Sigmoid colon (tissue), 4 donors: ENCODE data around the gene EML6.

Source experiments
- POLR2A ChIP-seq, 2 donors: fragments of 450-650 bp; IDR thresholded peaks; one replicate each; pipeline ENCODE4 v1.6.1; 2016; ENCODE audit warnings: antibody characterized with exemption in 2 of 2, mild to moderate bottlenecking in 2 of 2, moderate library complexity in 2 of 2
- POLR2AphosphoS5 ChIP-seq, 4 donors: sonication (generic); formaldehyde crosslinking; IDR thresholded peaks; one replicate each; pipeline ENCODE4 v1.6.1; 2017; ENCODE audit warnings: antibody characterized with exemption in 4 of 4
- TF ChIP-seq, protein P1 (sequence below), 4 experiments: fragments of 450-650 bp in 3 of 4; fragments of 200-600 bp in 1 of 4; IDR thresholded peaks; one replicate each; pipeline ENCODE4 v1.5.1; 2016 to 2019; ENCODE audit warnings: antibody characterized with exemption in 4 of 4, mild to moderate bottlenecking in 3 of 4, moderate library complexity in 2 of 4

DNA sequence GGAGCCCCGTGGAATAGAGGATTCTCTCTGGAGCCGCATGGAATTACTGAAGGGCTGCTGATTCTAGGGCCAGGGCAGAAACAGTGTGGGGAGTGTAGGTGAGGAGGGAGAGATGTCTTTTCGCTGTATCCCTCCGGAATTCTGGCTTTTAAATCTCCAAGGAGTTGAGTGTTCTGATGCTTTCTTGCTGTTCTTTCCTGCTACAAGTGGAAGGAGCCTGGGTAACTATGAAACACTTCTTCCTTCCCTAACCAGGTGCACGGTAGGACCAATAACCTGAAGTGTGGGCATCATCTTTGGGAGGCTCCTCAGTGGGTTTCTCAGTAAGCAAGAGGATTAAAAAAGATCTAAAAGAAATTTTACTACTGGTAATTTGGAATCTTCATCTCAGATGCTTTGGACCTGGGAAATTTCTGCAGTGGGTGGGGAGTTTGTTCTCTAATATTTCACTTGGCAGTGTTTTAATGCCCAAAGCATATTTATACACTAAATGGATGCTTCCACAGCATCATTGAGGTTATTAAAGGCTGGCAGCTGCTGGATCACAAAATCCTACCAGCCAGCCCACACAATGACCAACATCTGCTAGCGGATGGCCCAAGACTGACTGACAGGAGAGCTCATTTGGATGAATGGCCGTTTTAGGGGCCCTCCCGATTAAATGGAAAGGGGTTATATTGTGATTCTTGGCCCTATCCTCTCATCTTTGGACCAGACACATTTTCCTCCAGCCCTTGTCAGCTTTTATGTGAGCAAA is 2.1 kb downstream of the EML6 start:
- TF ChIP-seq POLR2AphosphoS5 (IDR thresholded peaks at IDR 0.05) (no peak), POLR2A (IDR thresholded peaks at IDR 0.05) (no peak)
- TF ChIP-seq, protein P1, sequence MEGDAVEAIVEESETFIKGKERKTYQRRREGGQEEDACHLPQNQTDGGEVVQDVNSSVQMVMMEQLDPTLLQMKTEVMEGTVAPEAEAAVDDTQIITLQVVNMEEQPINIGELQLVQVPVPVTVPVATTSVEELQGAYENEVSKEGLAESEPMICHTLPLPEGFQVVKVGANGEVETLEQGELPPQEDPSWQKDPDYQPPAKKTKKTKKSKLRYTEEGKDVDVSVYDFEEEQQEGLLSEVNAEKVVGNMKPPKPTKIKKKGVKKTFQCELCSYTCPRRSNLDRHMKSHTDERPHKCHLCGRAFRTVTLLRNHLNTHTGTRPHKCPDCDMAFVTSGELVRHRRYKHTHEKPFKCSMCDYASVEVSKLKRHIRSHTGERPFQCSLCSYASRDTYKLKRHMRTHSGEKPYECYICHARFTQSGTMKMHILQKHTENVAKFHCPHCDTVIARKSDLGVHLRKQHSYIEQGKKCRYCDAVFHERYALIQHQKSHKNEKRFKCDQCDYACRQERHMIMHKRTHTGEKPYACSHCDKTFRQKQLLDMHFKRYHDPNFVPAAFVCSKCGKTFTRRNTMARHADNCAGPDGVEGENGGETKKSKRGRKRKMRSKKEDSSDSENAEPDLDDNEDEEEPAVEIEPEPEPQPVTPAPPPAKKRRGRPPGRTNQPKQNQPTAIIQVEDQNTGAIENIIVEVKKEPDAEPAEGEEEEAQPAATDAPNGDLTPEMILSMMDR (IDR thresholded peaks at IDR 0.05), result no peak
